ENCODE measurements around the gene SLC25A52.
"Not testable (repeated sequence)": the region's sequence is repeated elsewhere in the genome, so short reads cannot be mapped to it uniquely, and the experiment has no call there.

SLC25A52 gene, protein sequence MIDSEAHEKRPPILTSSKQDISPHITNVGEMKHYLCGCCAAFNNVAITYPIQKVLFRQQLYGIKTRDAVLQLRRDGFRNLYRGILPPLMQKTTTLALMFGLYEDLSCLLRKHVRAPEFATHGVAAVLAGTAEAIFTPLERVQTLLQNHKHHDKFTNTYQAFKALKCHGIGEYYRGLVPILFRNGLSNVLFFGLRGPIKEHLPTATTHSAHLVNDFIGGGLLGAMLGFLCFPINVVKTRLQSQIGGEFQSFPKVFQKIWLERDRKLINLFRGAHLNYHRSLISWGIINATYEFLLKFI

DNA sequence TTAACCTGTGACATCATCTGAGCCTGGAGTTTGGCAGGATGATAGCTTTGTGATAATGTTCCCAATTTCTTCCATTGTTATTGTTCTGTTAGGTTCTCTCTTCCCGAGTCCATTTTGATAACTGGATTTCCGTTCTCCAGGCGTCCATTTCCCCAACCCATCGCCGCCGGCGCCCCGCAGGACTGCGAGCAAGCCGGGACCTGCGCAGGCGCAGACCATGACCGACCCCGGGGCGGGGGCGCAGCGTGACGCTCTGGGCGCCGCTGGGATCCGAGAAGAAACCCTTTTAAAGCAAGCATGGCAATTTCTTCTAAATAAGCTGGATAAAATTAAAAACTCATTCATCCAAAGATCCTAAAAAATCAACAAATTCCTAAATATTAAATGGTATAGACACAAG, at the start of gene SLC25A52:
TSS of gene SLC25A52 (minus strand) at position 186 of the 400 bp plus-strand sequence. CDS start 219 bp downstream, outside the sequence.
- no peak for DNase-seq

DNA sequence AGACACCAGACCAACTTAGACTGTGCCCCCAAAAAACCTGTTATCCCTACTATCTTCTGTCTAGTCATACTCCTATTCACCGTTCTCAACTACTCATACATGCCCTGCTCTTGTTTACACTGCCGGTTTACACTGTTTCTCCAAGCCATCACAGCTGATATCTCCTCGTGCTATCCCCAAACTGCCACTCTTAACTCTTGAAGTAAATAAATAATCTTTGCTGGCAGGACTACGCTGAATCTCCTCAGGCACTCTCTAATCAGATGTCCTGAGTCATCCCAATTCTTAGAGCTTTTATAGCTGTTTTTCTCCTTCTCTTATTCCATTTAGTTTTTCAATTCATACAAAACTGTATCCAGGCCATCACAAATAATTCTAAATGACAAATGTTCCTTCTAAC, 48.4 kb upstream of the SLC25A52 start:
- not testable (repeated sequence) for DNase-seq

DNA sequence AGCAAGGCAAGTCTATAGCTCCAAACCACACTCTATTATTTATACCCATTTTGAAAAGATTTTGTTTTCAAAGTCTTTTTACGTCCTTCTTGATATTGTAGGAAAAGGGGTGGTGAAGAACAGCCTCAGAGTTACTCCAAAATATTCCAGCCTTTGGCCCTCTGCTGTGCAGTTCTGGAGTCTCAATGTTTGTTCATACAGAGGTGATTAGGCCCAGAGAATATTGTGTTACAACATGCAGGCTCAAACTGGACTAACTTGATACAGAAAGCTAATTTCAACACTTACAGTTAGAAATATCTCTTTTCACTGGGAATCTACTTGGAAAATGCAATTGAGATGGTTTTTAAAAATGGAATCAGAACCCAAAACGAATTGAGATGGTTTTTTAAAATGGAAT, 40.4 kb upstream of the SLC25A52 start:
- DNase-seq, result no peak

DNA sequence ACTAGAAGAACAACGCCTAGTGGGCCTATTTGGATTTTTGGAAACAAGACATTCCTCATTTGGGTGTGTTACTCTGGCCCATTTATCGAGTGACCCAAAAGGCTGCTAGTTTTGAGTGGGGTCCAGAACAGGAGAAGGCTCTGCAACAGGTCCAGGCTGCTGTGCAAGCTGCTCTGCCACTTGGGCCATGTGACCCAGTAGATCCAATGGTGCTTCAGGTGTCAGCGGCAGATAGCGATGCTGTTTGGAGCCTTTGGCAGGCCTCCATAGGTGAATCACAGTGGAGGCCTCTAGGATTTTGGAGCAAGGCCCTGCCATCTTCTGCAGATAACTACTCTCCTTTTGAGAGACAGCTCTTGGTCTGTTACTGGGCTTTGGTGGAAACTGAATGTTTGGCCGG, 38.6 kb upstream of the SLC25A52 start:
- DNase-seq, result not testable (repeated sequence)

DNA sequence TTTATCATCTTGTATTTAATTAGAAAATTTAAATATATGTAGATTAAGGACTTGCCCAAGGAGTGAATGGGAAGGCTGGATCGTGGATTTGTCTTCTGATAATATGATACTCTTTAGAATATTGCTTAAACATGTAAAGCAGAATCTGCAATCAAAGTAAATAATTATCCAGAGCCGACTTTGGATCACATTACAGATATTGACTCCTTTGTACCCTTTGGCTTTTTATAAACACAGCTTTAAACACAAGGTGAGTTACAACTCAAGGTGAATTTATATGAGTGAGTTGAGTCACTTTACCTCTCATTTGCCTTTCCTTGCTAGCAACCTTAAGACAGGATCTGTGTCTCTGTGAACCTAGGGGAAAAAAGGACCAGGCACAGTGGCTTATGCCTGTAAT, 37.7 kb upstream of the SLC25A52 start:
- DNase-seq, result no peak

DNA sequence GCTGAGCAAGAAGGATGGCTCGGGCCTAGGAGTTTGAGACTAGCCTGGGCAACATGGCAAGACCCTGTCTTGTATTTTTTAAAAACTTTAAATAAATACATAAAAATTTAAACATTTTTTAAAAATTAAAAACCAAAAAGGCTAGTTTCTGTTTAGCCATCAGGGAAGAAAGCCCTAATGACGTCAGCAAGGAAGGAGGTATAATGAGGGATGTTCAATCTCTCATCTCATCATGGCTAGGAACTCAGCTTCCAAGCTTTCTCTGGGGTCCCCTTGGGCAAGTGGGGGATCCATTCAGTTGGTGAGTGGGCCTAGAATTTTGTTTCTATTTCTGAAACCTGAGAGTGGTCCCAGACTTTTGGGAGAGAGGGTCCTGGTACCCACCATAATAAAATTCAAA, 35.1 kb upstream of the SLC25A52 start:
- DNase-seq, result no peak

DNA sequence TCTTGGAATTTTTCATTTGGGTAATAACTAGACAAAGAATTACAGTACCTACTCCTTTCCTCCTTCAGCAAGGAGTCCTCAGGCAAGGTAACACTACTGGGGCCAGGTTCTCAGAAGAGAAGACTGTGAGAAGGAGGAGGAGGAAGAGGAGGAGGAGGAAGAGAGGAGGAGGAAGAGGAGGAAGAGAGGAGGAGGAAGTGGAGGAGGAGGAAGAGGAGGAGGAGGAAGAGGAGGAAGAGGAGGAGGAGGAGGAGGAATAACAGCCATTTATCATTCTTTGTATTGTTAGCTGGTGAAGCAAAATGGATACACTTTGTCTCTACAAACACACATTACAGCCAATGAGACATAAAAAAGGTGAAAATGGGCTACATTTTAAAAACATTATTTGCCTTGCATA, 32.9 kb upstream of the SLC25A52 start:
- DNase-seq, result no peak

DNA sequence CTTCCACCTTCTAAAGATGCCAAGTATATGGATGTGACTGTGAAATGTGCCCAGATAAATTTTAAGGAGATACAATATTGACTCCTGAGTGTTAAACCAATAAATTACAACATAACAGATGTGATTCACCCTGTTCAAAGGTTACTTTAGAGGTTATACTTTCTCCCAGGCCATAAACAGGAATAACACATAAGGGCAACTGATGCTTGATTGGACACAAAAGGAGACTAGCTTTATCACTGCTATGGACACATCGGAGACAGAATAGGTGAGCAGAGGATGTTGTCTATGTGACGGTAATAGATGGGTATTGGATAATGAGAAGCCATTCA, 31.9 kb upstream of the SLC25A52 start:
- no peak for DNase-seq

DNA sequence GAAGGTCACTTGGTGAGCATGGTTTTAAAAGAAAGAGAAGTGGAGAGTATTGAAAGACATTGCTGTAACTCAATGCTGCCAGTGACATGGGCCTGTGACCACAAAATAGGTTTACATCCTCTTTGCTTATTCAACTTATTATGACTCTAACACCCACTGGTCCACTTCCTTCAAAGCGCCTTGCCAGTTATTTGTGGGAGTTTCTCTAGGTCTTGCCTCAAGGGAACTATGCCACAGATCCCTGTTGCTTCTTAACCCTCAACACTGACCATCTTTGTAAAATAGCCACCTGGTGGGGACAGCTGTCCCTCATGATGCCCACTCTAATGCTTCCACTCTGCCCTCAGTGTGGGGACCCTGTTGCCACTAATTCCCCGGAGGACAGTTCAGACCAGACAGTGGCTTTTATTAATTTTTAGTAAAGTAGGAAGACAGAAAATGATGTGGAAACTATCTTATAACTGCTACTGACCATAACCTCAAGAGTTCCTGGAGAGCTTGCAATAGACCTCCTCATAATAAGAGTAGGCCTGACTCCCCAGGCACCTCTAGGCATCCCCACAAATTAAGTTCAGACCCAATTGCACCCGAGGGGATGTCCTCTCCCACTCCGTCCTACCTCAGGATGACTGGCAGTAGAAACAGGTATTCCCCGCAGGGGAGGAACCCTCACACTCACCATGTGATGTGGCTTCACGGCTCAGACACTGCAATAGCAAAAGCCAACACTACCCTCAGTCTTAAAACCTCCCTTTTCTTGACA, 31.3 kb upstream of the SLC25A52 start:
- no peak for DNase-seq

DNA sequence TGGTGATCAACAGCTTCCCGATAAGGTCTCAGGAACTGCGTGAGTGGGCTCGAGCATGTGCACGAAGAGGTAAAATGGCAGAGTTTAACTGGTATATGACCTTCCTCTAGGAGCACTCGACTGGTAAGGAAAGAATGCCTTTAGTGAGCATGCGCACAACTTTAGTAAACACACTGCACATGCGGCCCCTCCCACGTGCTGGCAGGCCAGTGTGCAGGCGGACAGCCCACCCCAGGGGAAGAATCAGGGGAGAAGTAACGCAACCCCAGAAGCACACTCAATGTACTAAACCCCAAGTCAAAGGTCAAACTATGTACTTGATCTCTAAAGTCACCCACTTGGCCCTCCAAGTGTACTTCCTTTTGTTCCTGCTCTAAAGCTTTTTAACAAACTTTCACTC, 28.7 kb upstream of the SLC25A52 start:
- DNase-seq, result no peak

DNA sequence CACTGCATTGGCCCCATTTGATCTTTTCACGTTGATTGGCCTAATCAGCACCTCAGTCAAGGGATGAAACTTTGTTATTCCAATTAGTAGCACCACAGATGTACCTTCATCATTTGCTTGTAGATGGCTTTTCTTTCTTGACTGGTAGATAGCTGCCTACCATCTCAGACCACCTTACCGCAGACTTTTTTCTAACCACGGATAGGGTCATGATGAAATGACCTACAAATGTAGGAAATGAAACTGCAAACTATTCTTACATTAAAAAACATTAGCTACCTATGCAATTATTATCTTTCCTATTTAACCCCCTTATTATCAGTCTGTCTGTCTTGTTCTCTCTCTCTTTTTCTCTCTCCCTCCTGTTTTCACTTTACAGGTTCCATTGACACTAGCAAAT, 22.4 kb upstream of the SLC25A52 start:
- DNase-seq, result no peak

DNA sequence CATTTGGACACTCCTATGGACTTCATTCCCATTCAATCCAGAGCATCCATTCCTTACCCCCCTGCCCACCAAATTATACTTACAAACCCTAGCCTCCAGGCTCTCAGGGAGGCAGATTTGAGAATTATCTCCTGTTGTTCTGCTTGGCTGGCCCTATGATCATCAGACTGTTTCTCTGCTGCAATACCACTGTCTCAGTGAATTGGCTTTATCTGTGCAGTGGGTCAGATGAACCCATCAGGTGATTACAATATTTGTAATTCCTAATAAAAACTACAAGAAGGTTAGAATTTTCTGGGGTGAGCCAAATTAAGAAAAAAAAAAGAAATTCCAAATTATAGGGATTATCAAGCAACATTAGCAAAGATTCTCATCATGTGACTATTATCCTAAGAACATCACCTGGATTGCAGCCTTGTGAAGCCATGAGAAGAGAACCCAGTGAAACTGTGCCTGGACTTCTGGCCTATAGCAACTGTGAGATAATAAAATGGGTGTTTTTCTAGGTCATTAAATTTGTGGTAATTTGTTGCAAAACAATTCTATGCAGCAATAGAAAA, 17.8 kb upstream of the SLC25A52 start:
- no peak for DNase-seq

DNA sequence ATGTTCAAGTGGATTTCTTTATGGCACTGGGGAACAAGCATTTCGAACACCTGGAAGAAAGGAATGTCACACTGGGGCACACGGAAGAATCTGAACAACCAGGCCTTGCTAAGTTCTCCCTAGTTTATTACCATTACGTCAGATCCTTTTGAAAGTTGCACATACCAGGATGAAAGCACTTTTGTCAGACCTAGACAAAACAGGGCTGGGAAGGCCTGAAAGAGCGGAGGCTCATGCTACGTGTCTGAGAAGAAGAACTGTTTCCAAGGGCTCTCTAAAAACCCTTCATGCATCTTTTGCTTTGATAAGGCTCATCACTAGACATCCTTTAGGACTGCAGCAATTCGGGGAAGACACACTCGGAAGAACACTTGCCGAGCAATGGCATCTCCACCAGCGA, 15.4 kb upstream of the SLC25A52 start:
- no peak for DNase-seq

DNA sequence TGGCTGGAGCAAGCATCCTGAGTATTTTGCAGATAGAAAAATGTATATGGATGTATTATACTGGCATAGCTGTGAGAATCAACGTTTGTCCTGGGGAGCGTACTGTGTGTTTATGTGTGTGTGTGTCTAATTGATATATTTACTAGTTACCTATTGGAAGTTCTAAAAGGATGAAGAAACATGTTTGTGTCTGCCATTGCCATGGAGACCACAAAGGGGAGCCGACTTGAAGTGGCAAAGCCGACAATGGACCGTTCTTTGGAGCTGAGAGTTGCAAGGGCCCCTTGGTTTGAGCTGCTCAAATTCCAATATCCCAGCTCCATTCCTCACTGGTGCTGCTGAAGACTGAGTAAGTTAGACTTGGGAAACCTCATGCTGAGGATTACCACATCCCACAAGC, 14.3 kb upstream of the SLC25A52 start:
- DNase-seq, result no peak

DNA sequence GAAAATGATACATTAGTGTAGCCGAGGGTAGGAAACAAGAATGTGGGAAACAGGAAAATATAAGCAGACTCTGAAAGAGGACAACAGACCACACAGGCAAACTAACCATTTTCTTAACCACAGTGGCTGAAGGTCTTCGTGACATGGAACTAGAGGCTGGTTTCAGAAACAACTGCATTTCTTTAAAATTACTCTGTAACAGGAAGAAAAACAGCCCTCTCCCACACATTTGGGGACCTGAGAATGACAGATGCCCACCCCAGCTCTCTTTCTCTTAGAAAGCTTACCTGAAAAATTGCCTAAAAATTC, 13.8 kb upstream of the SLC25A52 start:
- DNase-seq, result no peak

DNA sequence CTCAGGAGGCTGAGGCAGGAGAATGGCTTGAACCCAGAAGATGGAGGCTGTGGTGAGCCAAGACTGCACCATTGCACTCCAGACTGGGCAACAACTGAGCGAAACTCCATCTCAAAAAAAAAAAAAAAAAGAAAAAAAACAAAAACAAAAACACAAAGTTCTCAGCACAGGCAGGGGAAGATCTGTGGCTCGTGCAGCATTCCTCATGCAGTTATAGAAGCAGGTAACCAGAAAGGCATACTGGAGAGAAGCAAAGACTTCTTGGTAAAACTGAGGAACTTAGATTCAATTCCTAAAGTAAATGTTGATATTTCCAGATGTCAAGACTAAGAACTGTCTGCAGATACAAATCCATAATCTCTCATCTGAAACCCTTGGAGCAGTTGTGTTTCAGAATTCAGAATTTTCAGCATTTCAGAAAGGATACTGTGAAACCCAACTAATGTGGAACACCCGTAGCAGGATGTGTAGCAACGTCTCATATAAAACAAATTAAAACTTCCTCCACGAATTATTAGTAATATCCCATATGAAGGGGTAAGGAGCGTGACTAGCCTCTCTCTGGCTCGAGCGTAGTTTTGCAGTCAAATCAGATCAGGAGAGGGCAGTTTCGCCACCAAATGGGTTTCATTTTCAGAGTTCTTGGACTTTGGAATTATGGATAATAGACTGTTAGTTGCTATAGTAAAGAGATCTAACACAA, 13.2 kb upstream of the SLC25A52 start:
- DNase-seq, result no peak

DNA sequence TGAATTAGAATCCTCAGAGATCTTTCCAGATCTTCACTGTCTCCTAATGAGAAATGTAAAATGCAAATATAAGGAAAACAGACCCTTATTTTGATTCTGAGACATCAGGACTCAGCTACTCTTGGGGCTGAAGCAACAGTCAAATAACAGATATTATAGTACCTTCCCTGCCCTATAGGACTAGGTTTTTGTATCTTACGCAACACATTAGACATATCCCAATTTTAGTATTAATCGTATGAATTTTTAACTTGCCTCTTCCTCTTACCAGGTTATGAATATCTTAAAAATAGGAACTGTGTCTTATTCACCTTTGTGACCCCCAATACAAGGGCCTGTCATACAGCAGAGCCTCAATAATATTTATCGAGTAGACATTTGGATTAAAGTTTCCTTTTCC, 12.0 kb upstream of the SLC25A52 start:
- DNase-seq, result no peak

DNA sequence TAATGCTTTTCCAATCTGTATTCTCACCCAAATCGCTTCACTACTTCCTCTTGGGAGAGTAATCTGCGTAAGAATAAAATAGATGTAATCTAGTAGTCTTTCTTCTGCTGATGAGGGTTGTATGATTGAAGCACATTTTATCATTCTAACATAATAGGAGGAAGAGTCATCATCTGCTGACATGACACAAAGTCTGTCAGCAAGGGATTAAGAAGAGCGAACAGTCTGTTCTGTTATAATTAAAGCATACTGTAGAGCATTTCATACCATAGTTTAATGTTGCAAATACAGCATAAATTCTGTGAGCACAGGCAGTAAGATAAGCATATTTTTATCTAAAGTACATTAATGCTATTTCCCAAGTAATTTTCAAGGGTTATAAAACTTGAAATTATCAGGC, 10.4 kb downstream of the SLC25A52 start:
- DNase-seq, result no peak

DNA sequence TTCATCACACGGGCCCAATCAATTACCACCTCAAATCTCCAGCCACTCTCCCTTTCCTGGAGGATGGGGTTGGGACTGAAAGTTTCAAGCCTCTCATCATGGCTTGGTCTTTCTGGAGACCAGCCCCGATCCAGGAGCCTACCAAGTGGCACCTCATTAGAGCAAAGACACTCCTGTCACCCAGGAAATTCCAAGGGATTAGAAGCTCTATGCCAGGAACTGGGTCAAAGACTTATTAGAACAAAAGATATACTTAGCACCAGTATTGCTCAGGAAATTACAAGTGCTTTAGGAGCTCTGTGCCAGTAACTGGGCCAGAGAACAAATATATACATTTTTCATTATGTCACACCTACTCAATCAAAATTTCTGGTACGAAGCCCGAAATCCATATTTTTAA, 14.3 kb downstream of the SLC25A52 start:
- no peak for DNase-seq

DNA sequence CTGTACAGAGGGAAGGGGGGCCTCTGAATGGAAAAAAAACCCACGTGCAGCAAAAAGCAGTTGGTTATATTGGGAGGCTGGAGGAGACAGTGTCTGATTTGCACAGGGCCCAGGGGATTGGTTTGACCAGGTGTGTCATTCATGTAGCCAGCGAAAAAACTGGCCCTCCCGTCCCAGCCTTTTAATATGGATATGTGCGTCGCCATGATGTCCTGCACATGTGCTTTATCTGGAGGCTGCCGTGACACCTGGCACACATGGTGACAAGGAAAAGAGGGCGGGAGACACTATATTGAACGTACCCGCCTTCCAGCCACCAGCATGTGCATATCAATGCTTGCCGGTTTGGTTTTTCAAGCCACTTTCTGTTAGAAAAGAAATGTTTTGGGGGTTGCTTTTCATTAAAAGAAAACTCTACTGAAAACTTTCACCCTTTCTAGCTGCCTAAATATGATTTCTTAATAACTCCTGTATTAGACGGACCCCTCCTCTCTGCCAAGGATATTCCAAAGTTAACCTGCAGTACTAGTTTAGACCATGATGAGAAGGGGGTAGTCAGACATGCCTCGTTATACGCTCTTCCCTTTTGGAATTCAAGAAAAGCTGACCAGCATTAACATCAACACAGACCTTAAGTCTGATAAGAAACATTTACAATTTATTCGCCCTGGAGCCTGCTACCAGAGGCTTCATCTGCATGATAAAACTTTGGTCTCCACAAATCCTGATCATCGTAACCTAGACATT, 16.2 kb downstream of the SLC25A52 start:
- no peak for DNase-seq

DNA sequence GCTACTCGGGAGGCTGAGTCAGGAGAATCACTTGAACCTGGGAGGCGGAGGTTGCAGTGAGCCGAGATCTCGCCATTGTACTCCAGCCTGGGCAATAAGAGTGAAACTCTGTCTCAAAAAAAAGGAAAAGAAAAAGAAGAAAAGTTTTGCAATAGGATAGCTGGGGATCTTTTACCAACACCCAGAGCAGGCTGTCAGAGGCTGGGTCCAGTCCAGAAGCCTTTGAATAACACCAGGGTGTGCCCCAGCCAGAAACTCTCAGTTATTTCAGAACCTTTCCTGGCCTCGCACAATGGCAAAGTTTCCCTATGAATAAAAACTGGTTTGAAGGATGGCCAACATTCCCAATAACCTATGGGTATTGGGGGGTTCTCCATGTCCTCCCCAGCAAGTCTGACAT, 17.1 kb downstream of the SLC25A52 start:
- DNase-seq, result not testable (repeated sequence)

DNA sequence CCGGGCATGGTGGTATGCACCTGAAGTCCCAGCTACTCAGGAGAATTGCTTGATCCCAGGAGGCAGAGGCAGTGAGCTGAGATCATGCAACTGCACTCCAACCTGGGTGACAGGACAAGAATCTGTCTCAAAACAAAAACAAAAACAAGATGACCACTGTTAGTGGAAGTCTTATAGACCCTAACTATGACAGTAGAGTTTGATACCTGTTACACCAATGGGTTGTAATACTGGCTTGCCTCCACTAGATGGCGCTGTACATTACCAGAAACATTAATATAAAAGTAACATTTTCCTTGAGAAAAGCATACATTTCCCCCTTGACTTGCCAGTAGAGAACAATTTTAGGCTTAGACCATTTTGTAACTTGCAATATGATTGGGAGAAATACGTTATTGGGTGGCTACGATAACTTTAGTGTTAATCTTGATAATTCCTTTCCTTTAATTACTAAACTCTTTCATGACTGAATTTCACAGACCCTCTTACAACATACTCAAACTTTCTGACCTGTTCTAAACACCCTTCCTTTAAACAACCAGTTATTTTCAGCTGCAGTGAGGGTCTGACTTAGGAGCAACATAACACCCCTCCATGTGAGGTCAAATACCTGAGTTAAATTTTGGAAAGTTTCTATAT, 19.5 kb downstream of the SLC25A52 start:
- DNase-seq, result peak; percentile 65

DNA sequence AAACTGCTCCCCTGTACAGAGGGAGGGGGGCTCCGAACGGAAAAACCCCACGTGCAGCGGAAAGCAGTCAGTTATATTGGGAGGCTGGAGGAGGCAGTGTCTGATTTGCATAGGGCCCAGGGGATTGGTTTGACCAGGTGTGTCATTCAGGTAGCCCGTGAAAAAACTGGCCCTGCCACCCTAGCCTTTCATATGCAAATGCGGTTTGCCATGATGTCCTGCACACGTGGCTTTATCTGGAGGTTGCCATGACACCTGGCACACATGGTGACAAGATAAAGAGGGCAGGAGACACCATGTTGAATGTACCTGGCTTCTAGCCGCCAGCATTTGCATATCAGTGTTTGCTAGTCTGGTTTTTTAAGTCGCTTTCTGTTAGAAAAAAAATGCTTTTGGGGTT, 20.5 kb downstream of the SLC25A52 start:
- DNase-seq, result no peak

Measured in activated CD4-positive, alpha-beta T cell treated with anti-CD3 and anti-CD28 coated beads, Interleukin-2, Interleukin-6, amounts not matched to agents 100 ng/mL and 50 ng/mL, durations not matched to agents 16 hours and 8 hours (primary cell).